Endothelial cell of umbilical vein (primary cell): ENCODE measurements around the gene ETV1. TPM values are rescaled to one million over a fixed set of nuclear protein-coding genes. Genes with fewer than 3 reads are reported as not detected.
A peak's percentile ranks its signal among the peaks of the same experiment; 100 is the strongest.

Experiments used
- BruUV-seq: library from RNA; stranded (reverse); fragments of 400-500 nt; replicated peaks from 2 replicates; lab custom pipeline; 2021; lab: Mats Ljungman, UMichigan
- CTCF ChIA-PET: fragments of 300-600, 350-600 bp; sonication (Branson Sonifier 250); formaldehyde crosslinking; loops from one replicate; lab custom pipeline; 2021; ENCODE audit warnings: antibody characterized with exemption, inconsistent platforms; lab: Charles Lee
- POLR2A ChIA-PET: fragments of 300-600, 350-600 bp; sonication (Branson Sonifier 250); formaldehyde crosslinking; loops from one replicate; lab custom pipeline; 2021; ENCODE audit warnings: antibody characterized with exemption, inconsistent platforms; lab: Charles Lee
- DNase-seq: peaks from one replicate; pipeline ENCODE4 v3.0.0-alpha.2; 2011; ENCODE audit warnings: low read depth, low spot score
- FAIRE-seq: peaks from 2 replicates; lab custom pipeline; 2011; peaks lifted over from hg19 to GRCh38; lab: Jason Lieb, UNC
- H2AFZ ChIP-seq: 2 replicates; pipeline ENCODE4 v1.6.0; 2012; ENCODE audit warnings: low read depth, low read length, control low read depth, inconsistent platforms
- H3K27ac ChIP-seq: 2 replicates; pipeline ENCODE4 v1.5.1; 2011; ENCODE audit warnings: low read depth, mild to moderate bottlenecking, control low read depth, low read length, moderate library complexity; ENCODE audit not compliant: insufficient read depth
- H3K27me3 ChIP-seq, 2 experiments: 2 replicates each; pipeline versions ENCODE4 v1.6.0 to v1.6.1; 2011; ENCODE audit warnings: low read length in 2 of 2, mixed read lengths in 1 of 2; ENCODE audit not compliant: control insufficient read depth in 2 of 2, insufficient read depth in 2 of 2
- H3K36me3 ChIP-seq, 2 experiments: 2 replicates in 1 of 2; 3 replicates in 1 of 2; pipeline ENCODE4 v1.5.1; 2011; ENCODE audit warnings: low read length in 2 of 2, mild to moderate bottlenecking in 1 of 2, moderate library complexity in 1 of 2; ENCODE audit not compliant: control insufficient read depth in 2 of 2, insufficient read depth in 2 of 2; ENCODE audit errors: extremely low read depth in 1 of 2
- H3K4me1 ChIP-seq: 3 replicates; pipeline ENCODE4 v1.5.1; 2011; ENCODE audit warnings: mild to moderate bottlenecking, low read length; ENCODE audit not compliant: control insufficient read depth, insufficient read depth; ENCODE audit errors: extremely low read depth
- H3K4me2 ChIP-seq: 2 replicates; pipeline ENCODE4 v1.6.1; 2011; ENCODE audit warnings: low read length, control low read depth, mixed read lengths; ENCODE audit not compliant: insufficient read depth
- H3K4me3 ChIP-seq, 3 experiments: fragments of 200-600 bp in 1 of 3; sonication (generic), shearing (Covaris generic) in 1 of 3; replicated peaks in 1 of 3; 2 replicates each; pipeline ENCODE4 v1.5.1; 2011 to 2016; ENCODE audit warnings: control low read depth in 3 of 3, low read length in 3 of 3, mild to moderate bottlenecking in 2 of 3, inconsistent platforms in 1 of 3, low read depth in 1 of 3, moderate library complexity in 1 of 3; ENCODE audit not compliant: insufficient read depth in 1 of 3
- H3K79me2 ChIP-seq: 2 replicates; pipeline ENCODE4 v1.6.0; 2012; ENCODE audit warnings: low read length, inconsistent platforms; ENCODE audit not compliant: control insufficient read depth, insufficient read depth
- H3K9ac ChIP-seq: replicated peaks from 2 replicates; pipeline ENCODE3; 2011; ENCODE audit warnings: low read length, control low read depth; ENCODE audit not compliant: insufficient read depth; ENCODE audit errors: extremely low read depth
- H3K9me1 ChIP-seq: replicated peaks from 3 replicates; pipeline ENCODE4 v1.6.0; 2011; ENCODE audit warnings: mild to moderate bottlenecking, low read length; ENCODE audit not compliant: control insufficient read depth, insufficient read depth; ENCODE audit errors: extremely low read depth
- H3K9me3 ChIP-seq: replicated peaks from 2 replicates; pipeline ENCODE4 v1.5.1; 2012; ENCODE audit warnings: low read length, inconsistent platforms; ENCODE audit not compliant: control insufficient read depth, insufficient read depth
- H4K20me1 ChIP-seq: replicated peaks from 2 replicates; pipeline ENCODE3; 2011; ENCODE audit warnings: mild to moderate bottlenecking, low read length; ENCODE audit not compliant: control insufficient read depth, insufficient read depth; ENCODE audit errors: extremely low read depth
- FOS ChIP-seq: IDR thresholded peaks from 2 replicates; pipeline ENCODE4 v1.6.1; 2011; ENCODE audit warnings: mild to moderate bottlenecking, low read length, moderate library complexity, borderline replicate concordance; ENCODE audit not compliant: insufficient read depth
- MAX ChIP-seq: IDR thresholded peaks from 2 replicates; pipeline ENCODE4 v1.6.1; 2011; ENCODE audit not compliant: insufficient read depth, insufficient read length
- MYC ChIP-seq: IDR thresholded peaks from one replicate; pipeline ENCODE4 v1.6.1; 2011; ENCODE audit warnings: mild to moderate bottlenecking, low read depth, low read length
- POLR2A ChIP-seq: IDR thresholded peaks from 2 replicates; pipeline ENCODE4 v1.6.1; 2012; ENCODE audit warnings: low read depth, mild to moderate bottlenecking, control low read depth, low read length
- POLR2AphosphoS5 ChIP-seq: IDR thresholded peaks from 2 replicates; pipeline ENCODE4 v1.6.1; 2012; ENCODE audit warnings: low read depth, mild to moderate bottlenecking, control low read depth, low read length, moderate library complexity; ENCODE audit not compliant: insufficient read depth
- dilution Hi-C: fragments of 300-500 bp; cut with MboI; formaldehyde crosslinking; loops from one replicate; pipeline ENCODE4 v1.15.0; 2019; ENCODE audit warnings: low sequenced_read_pairs; ENCODE audit not compliant: extremely low pct_ligation_motif_present
- intact Hi-C: fragments of 100-400 bp; cut with micrococcal nuclease; formaldehyde crosslinking; loops from one replicate; pipeline ENCODE4 v1.10.0; 2022
- polyA plus RNA-seq, 4 experiments: library from polyadenylated mRNA; depleted of rRNA in 3 of 4; stranded (reverse) in 3 of 4; unstranded in 1 of 4; fragments of >200 nt; gene quantifications; 2 replicates each; pipeline versions ENCODE4 v1.2.1 to v1.2.3, GENCODE V29; 2011 to 2012; ENCODE audit warnings: missing spikeins in 1 of 4
- total RNA-seq: library from RNA; stranded (reverse); gene quantifications from 2 replicates; pipeline ENCODE4 v1.2.3, GENCODE V29; 2021
- TF ChIP-seq, protein P1 (sequence below), 2 donors: IDR thresholded peaks; 1 replicate in 1 of 2; 2 replicates in 1 of 2; pipeline ENCODE4 v1.5.1; 2011; ENCODE audit warnings: low read length in 2 of 2, mild to moderate bottlenecking in 2 of 2, moderate library complexity in 2 of 2, control low read depth in 1 of 2, inconsistent platforms in 1 of 2, low read depth in 1 of 2; ENCODE audit not compliant: insufficient read depth in 1 of 2; ENCODE audit errors: extremely low read depth in 1 of 2

Gene ETV1
- total and polyA plus RNA-seq, 2 donors (not counting 3 experiments of a cell fraction or from before 2014, with no cell fraction given): 8.4 to 16.6 TPM

DNA sequence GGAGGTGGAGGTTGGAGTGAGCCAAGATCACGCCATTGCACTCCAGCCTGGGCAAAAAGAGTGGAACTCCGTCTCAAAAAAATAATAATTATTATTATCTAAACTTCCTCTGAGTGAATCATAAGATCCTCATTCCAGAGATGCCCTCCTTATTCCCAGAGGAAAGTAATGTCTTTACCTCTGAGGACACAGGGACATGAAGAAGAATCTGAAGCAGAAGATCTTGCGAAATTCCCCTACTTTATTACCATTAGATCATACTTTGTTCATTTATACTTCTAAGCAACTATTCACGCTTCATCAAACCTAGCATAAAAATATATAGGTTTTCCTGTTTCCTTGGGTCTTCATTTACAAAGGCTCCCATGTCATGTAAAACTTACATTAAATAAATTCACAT is 143.1 kb downstream of the ETV1 start:
- DNase-seq: no peak
- H3K4me2 ChIP-seq: no peak overlapping the region
- CTCF ChIA-PET: no interaction called here
- intact Hi-C loops: no loop called here
- FAIRE-seq: no peak
- no peaks in the 10 kb centered on the region for H3K9me1 ChIP-seq
- no peaks in the 10 kb centered on the region for H3K79me2 ChIP-seq
- dilution Hi-C loops: no loop called here
- no peak for TF ChIP-seq FOS
- no peak for TF ChIP-seq MAX
- TF ChIP-seq MYC: no peak
- TF ChIP-seq, protein P1, sequence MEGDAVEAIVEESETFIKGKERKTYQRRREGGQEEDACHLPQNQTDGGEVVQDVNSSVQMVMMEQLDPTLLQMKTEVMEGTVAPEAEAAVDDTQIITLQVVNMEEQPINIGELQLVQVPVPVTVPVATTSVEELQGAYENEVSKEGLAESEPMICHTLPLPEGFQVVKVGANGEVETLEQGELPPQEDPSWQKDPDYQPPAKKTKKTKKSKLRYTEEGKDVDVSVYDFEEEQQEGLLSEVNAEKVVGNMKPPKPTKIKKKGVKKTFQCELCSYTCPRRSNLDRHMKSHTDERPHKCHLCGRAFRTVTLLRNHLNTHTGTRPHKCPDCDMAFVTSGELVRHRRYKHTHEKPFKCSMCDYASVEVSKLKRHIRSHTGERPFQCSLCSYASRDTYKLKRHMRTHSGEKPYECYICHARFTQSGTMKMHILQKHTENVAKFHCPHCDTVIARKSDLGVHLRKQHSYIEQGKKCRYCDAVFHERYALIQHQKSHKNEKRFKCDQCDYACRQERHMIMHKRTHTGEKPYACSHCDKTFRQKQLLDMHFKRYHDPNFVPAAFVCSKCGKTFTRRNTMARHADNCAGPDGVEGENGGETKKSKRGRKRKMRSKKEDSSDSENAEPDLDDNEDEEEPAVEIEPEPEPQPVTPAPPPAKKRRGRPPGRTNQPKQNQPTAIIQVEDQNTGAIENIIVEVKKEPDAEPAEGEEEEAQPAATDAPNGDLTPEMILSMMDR (IDR thresholded peaks at IDR 0.05; ENCODE audit: extremely low read depth in 1 of 2, insufficient read depth in 1 of 2, low read depth in 1 of 2, low read length in 2 of 2): no peak
- no peak for TF ChIP-seq POLR2AphosphoS5
- H2AFZ ChIP-seq: no peak overlapping the region
- H3K9me3 ChIP-seq: no peaks in the 10 kb centered on the region
- no TSS peak for BruUV-seq
- H3K4me3 ChIP-seq: no peak overlapping the region
- no peaks in the 10 kb centered on the region for H4K20me1 ChIP-seq
- H3K27ac ChIP-seq: no peak overlapping the region
- no peak overlapping the region for H3K9ac ChIP-seq
- H3K4me1 ChIP-seq: peaks cover 11% of the 10 kb centered on the region
- POLR2A ChIA-PET: no interaction called here
- H3K36me3 ChIP-seq: no peaks in the 10 kb centered on the region
- H3K27me3 ChIP-seq: no peaks in the 10 kb centered on the region

- no peaks in the 10 kb centered on the region for H3K79me2 ChIP-seq
- no peak for FAIRE-seq
- H3K4me3 ChIP-seq: no peak overlapping the region
- H3K4me1 ChIP-seq: peaks cover 9% of the 10 kb centered on the region
- H3K9me1 ChIP-seq: no peaks in the 10 kb centered on the region
- no peaks in the 10 kb centered on the region for H3K27me3 ChIP-seq
- no peaks in the 10 kb centered on the region for H3K9me3 ChIP-seq
- H3K27ac ChIP-seq: no peak overlapping the region
- peak; percentile 9 for DNase-seq
- dilution Hi-C loops: no loop called here
- no peak overlapping the region for H3K9ac ChIP-seq
- H2AFZ ChIP-seq: no peak overlapping the region
- H3K4me2 ChIP-seq: peak overlapping the region; percentile 4
- no peaks in the 10 kb centered on the region for H3K36me3 ChIP-seq
- POLR2A ChIA-PET: no interaction called here
- no TSS peak for BruUV-seq
- H4K20me1 ChIP-seq: no peaks in the 10 kb centered on the region
- TF ChIP-seq FOS: peak; percentile 12
- no peak for TF ChIP-seq POLR2A
- CTCF ChIA-PET: no interaction called here
- intact Hi-C loops: no loop called here
Measured at GRCh38 chr7:13845601-13846000, 143.9 kb downstream of the ETV1 start.
